ENCODE data around the gene ELL2. TPM values are rescaled to one million over a fixed set of nuclear protein-coding genes. Genes with fewer than 3 reads are reported as not detected.
"Not testable (repeated sequence)": the region's sequence is repeated elsewhere in the genome, so short reads cannot be mapped to it uniquely, and the experiment has no call there.

ELL2 gene
- total RNA-seq, 1 experiment from 2014 or later, result 27.5 TPM

- Histone ChIP-seq H3K27me3 (ENCODE audit: insufficient read depth, low read length) (no peaks in the 10 kb centered on the region), H2AK5ac (ENCODE audit: insufficient read length, low read length) (no peak overlapping the region), H2BK120ac (ENCODE audit: low read depth, low read length, poor library complexity, severe bottlenecking) (no peak overlapping the region), H4K20me1 (ENCODE audit: control insufficient read depth, insufficient read depth, insufficient read length) (no peaks in the 10 kb centered on the region), H3K4ac (ENCODE audit: low read depth, low read length) (no peak overlapping the region), H2BK20ac (ENCODE audit: low read depth, low read length, poor library complexity, severe bottlenecking) (no peak overlapping the region), H2BK15ac (ENCODE audit: low read depth, low read length) (no peak overlapping the region), H3T11ph (ENCODE audit: low read length) (no peak overlapping the region), H4K8ac (replicated peaks; ENCODE audit: insufficient read length, low read depth, low read length) (no peak overlapping the region), H3K9ac (ENCODE audit: extremely low read depth, insufficient read length, low read length) (no peak overlapping the region), H2BK12ac (ENCODE audit: insufficient read length, low read depth, low read length) (no peak overlapping the region), H3K4me1 (ENCODE audit: insufficient read depth, low read length) (no peaks in the 10 kb centered on the region), H3K14ac (ENCODE audit: insufficient read depth, low read length) (no peak overlapping the region), H3K23ac (ENCODE audit: insufficient read length, low read depth, low read length) (no peak overlapping the region), H2BK5ac (ENCODE audit: insufficient read length, low read length) (no peak overlapping the region), H3K9me3 (ENCODE audit: control insufficient read depth, low read depth, low read length) (no peaks in the 10 kb centered on the region), H3K56ac (ENCODE audit: insufficient read length, low read depth, low read length) (no peak overlapping the region), H3K23me2 (ENCODE audit: insufficient read length, low read depth, low read length, poor library complexity, severe bottlenecking) (no peaks in the 10 kb centered on the region), H4K91ac (ENCODE audit: insufficient read length, low read depth, low read length) (no peak overlapping the region), H4K5ac (ENCODE audit: insufficient read length, low read depth, low read length) (no peak overlapping the region), H2AFZ (ENCODE audit: low read length) (no peak overlapping the region), H3K79me2 (ENCODE audit: insufficient read depth, low read length) (no peaks in the 10 kb centered on the region), H3K27ac (ENCODE audit: insufficient read length, low read depth, low read length) (no peak overlapping the region), H3K4me2 (ENCODE audit: insufficient read depth, insufficient read length, low read length) (no peak overlapping the region), H3K79me1 (ENCODE audit: insufficient read depth, low read depth, low read length, poor library complexity, severe bottlenecking) (no peaks in the 10 kb centered on the region), H3K18ac (ENCODE audit: insufficient read length, low read depth, low read length) (no peak overlapping the region)
- peaks cover 8 to 10% of the 10 kb centered on the region in 2 experiments for H3K4me1 Mint-ChIP-seq
- H3K36me3 Mint-ChIP-seq (ENCODE audit: insufficient read depth in 1 of 3, low read depth in 3 of 3), result no peaks in the 10 kb centered on the region; a peak in 1 of 7 replicates
- no peak for TF ChIP-seq CTCF (conservative IDR thresholded peaks at IDR 0.05)
- H3K27ac Mint-ChIP-seq, result peak overlapping the region in 1 of 3 experiments; percentile 72; a peak in 2 of 7 replicates
- H3K4me3 Mint-ChIP-seq, result no peak overlapping the region
- H3K9me3 Mint-ChIP-seq, result no peaks in the 10 kb centered on the region
- WGBS (ENCODE audit: extremely low coverage, insufficient read length, low lambda C conversion rate), result 100% methylated on average over 3 of the region's 6 CpGs
- DNase-seq, result no peak
- H3K27me3 Mint-ChIP-seq (ENCODE audit: low read depth), result no peaks in the 10 kb centered on the region
These were observed 33.5 kb downstream of the ELL2 start for GRCh38 chr5:95927927-95928723.

- H3K4me2 ChIP-seq (ENCODE audit: insufficient read depth, insufficient read length, low read length); H4K20me1 ChIP-seq (ENCODE audit: control insufficient read depth, insufficient read depth, insufficient read length); H3K14ac ChIP-seq (ENCODE audit: insufficient read depth, low read length); H3K23ac ChIP-seq (ENCODE audit: insufficient read length, low read depth, low read length); H3K27ac ChIP-seq (ENCODE audit: insufficient read length, low read depth, low read length); H3K56ac ChIP-seq (ENCODE audit: insufficient read length, low read depth, low read length); H2BK120ac ChIP-seq (ENCODE audit: low read depth, low read length, poor library complexity, severe bottlenecking); H3K9ac ChIP-seq (ENCODE audit: extremely low read depth, insufficient read length, low read length); DNase-seq; H3K79me1 ChIP-seq (ENCODE audit: insufficient read depth, low read depth, low read length, poor library complexity, severe bottlenecking); H2AFZ ChIP-seq (ENCODE audit: low read length); H2BK12ac ChIP-seq (ENCODE audit: insufficient read length, low read depth, low read length); H3T11ph ChIP-seq (ENCODE audit: low read length); H3K18ac ChIP-seq (ENCODE audit: insufficient read length, low read depth, low read length); H4K5ac ChIP-seq (ENCODE audit: insufficient read length, low read depth, low read length); H3K36me3 Mint-ChIP-seq (ENCODE audit: insufficient read depth in 1 of 3, low read depth in 3 of 3); H3K27me3 ChIP-seq (ENCODE audit: insufficient read depth, low read length); H4K91ac ChIP-seq (ENCODE audit: insufficient read length, low read depth, low read length); H2BK20ac ChIP-seq (ENCODE audit: low read depth, low read length, poor library complexity, severe bottlenecking); H3K4me3 Mint-ChIP-seq; H2AK5ac ChIP-seq (ENCODE audit: insufficient read length, low read length); H3K79me2 ChIP-seq (ENCODE audit: insufficient read depth, low read length); H3K27ac Mint-ChIP-seq; H2BK15ac ChIP-seq (ENCODE audit: low read depth, low read length); H2BK5ac ChIP-seq (ENCODE audit: insufficient read length, low read length); H3K23me2 ChIP-seq (ENCODE audit: insufficient read length, low read depth, low read length, poor library complexity, severe bottlenecking); H3K9me3 ChIP-seq (ENCODE audit: control insufficient read depth, low read depth, low read length); H3K9me3 Mint-ChIP-seq; H3K4ac ChIP-seq (ENCODE audit: low read depth, low read length); H3K27me3 Mint-ChIP-seq (ENCODE audit: low read depth); H3K4me1 ChIP-seq (ENCODE audit: insufficient read depth, low read length); H4K8ac ChIP-seq (replicated peaks; ENCODE audit: insufficient read length, low read depth, low read length): not testable (repeated sequence)
- WGBS (ENCODE audit: extremely low coverage, insufficient read length, low lambda C conversion rate), result no CpG with 5 or more reads among the region's 13 CpGs
- peaks cover 8 to 10% of the 10 kb centered on the region in 2 experiments for H3K4me1 Mint-ChIP-seq
These were observed 34.4 kb downstream of the ELL2 start for GRCh38 chr5:95927300-95927699.
